GM12864 (cell line): ENCODE data around the gene NDST1.

ENCODE experiments used
- DNase-seq: peaks from one replicate; pipeline ENCODE4 v3.0.0-alpha.2; 2011; ENCODE audit warnings: low read depth
- H3K4me3 ChIP-seq: 2 replicates; pipeline ENCODE4 v1.5.1; 2011; ENCODE audit warnings: mild to moderate bottlenecking, low read depth, low read length, control low read depth
- CTCF ChIP-seq: IDR thresholded peaks from 2 replicates; pipeline ENCODE4 v1.5.1; 2011; ENCODE audit warnings: low read depth, mild to moderate bottlenecking, moderate library complexity, low read length, control low read depth, inconsistent platforms; ENCODE audit errors: missing control alignments

NDST1 gene

GRCh38 chr5:150558088-150558621 is 50.2 kb downstream of the NDST1 start:
- H3K4me3 ChIP-seq = no peak overlapping the region
- no peak for TF ChIP-seq CTCF
- DNase-seq = no peak

- DNase-seq = no peak
- no peak for TF ChIP-seq CTCF
- H3K4me3 ChIP-seq = no peak overlapping the region
Observed at GRCh38 chr5:150559088-150559487, 51.2 kb downstream of the NDST1 start.

- TF ChIP-seq CTCF = no peak
- DNase-seq = no peak
Observed at GRCh38 chr5:150559701-150560100, 51.8 kb downstream of the NDST1 start.

GRCh38 chr5:150560401-150561191 is 52.7 kb downstream of the NDST1 start:
- TF ChIP-seq CTCF = peak; percentile 77
- H3K4me3 ChIP-seq = no peak overlapping the region
- DNase-seq = peak; percentile 61

More at GRCh38 chr5:150559701-150560100, 51.8 kb downstream of the NDST1 start:
- no peak overlapping the region for H3K4me3 ChIP-seq

- DNase-seq = no peak
- no peak overlapping the region for H3K4me3 ChIP-seq
- no peak for TF ChIP-seq CTCF
Observed at GRCh38 chr5:150561192-150561512, 53.2 kb downstream of the NDST1 start.

GRCh38 chr5:150561571-150562275 is 53.8 kb downstream of the NDST1 start:
- no peak for DNase-seq
- no peak overlapping the region for H3K4me3 ChIP-seq
- TF ChIP-seq CTCF = no peak

GRCh38 chr5:150562832-150563231 is 54.9 kb downstream of the NDST1 start:
- TF ChIP-seq CTCF = peak; percentile 54
- DNase-seq = no peak
- no peak overlapping the region for H3K4me3 ChIP-seq
